ENCODE data around the gene MATN4.

GRCh38 chr20:45354423-45355208, 46.5 kb upstream of the MATN4 start:
- TF ChIP-seq, protein P1, sequence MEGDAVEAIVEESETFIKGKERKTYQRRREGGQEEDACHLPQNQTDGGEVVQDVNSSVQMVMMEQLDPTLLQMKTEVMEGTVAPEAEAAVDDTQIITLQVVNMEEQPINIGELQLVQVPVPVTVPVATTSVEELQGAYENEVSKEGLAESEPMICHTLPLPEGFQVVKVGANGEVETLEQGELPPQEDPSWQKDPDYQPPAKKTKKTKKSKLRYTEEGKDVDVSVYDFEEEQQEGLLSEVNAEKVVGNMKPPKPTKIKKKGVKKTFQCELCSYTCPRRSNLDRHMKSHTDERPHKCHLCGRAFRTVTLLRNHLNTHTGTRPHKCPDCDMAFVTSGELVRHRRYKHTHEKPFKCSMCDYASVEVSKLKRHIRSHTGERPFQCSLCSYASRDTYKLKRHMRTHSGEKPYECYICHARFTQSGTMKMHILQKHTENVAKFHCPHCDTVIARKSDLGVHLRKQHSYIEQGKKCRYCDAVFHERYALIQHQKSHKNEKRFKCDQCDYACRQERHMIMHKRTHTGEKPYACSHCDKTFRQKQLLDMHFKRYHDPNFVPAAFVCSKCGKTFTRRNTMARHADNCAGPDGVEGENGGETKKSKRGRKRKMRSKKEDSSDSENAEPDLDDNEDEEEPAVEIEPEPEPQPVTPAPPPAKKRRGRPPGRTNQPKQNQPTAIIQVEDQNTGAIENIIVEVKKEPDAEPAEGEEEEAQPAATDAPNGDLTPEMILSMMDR (conservative IDR thresholded peaks at IDR 0.05), result no peak
- no peak for TF ChIP-seq EZH2 (IDR thresholded peaks at IDR 0.05; ENCODE audit: low read depth)
